ENCODE measurements around the gene ILF2.

DNA sequence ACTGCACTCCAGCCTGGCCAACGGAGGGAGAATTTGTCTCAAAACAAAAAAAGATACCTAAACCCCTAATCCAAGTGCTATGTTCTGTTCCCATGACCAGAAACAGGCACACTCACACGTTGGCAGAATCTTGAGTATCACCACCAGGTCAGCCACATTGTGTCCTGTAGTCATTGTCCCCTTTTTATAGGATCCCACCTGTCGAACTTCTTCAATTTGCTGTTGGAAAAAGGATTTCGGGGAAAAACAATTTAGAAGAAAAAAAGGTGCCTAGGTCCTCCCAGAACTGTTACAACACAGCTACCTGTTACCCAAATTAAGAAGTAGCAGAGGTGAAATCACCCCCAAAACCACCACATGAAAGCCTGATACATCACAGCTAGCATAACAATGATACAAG is 3.4 kb downstream of the ILF2 start:
- TF ChIP-seq EZH2phosphoT487 (IDR thresholded peaks at IDR 0.05; ENCODE audit: low read depth, severe bottlenecking, unreplicated experiment) (no peak), CTCF (IDR thresholded peaks at IDR 0.05; ENCODE audit: poor library complexity) (no peak), EZH2 (IDR thresholded peaks at IDR 0.05; ENCODE audit: borderline replicate concordance) (no peak)

Data from hepatocyte (in vitro differentiated cells).